Liver (tissue), 9 donors: ENCODE measurements around the gene ECM1. TPM values are rescaled to one million over a fixed set of nuclear protein-coding genes. Genes with fewer than 3 reads are reported as not detected.

Experiments
- DNase-seq: peaks from one replicate; pipeline ENCODE4 v3.0.0-alpha.2; 2017; ENCODE audit warnings: low spot score
- H3K27ac ChIP-seq, 2 donors: one replicate each; pipeline ENCODE4 v1.7.0; 2013; ENCODE audit warnings: inconsistent platforms in 2 of 2, low read length in 2 of 2, control low read depth in 1 of 2, low read depth in 1 of 2, mild to moderate bottlenecking in 1 of 2
- H3K27me3 ChIP-seq, 4 donors: one replicate each; pipeline versions ENCODE4 v1.6.1 to v1.7.0; 2013; ENCODE audit warnings: low read length in 3 of 4, inconsistent platforms in 1 of 4, mild to moderate bottlenecking in 1 of 4, moderate library complexity in 1 of 4; ENCODE audit not compliant: control insufficient read depth in 4 of 4, insufficient read depth in 4 of 4
- H3K36me3 ChIP-seq, 4 donors: one replicate each; pipeline versions ENCODE4 v1.6.1 to v1.7.0; 2013; ENCODE audit warnings: low read length in 3 of 4, mild to moderate bottlenecking in 3 of 4, low read depth in 1 of 4, moderate library complexity in 1 of 4; ENCODE audit not compliant: control insufficient read depth in 4 of 4, insufficient read depth in 3 of 4
- H3K4me1 ChIP-seq, 4 donors: one replicate each; pipeline versions ENCODE4 v1.6.1 to v1.7.0; 2013; ENCODE audit warnings: low read length in 3 of 4, mild to moderate bottlenecking in 3 of 4, moderate library complexity in 1 of 4; ENCODE audit not compliant: control insufficient read depth in 4 of 4, insufficient read depth in 4 of 4
- H3K4me3 ChIP-seq, 3 donors: one replicate each; pipeline versions ENCODE4 v1.6.1 to v1.7.0; 2013; ENCODE audit warnings: low read length in 3 of 3, control low read depth in 1 of 3, low read depth in 1 of 3, mild to moderate bottlenecking in 1 of 3
- H3K9ac ChIP-seq, 2 donors: one replicate each; pipeline ENCODE4 v1.7.0; 2013; ENCODE audit warnings: low read length in 2 of 2, mild to moderate bottlenecking in 2 of 2, moderate library complexity in 2 of 2, control low read depth in 1 of 2, low read depth in 1 of 2
- H3K9me3 ChIP-seq, 4 donors: one replicate each; pipeline versions ENCODE4 v1.6.1 to v1.7.0; 2013; ENCODE audit warnings: low read length in 3 of 4; ENCODE audit not compliant: control insufficient read depth in 4 of 4
- EGR1 ChIP-seq, 2 donors: IDR thresholded peaks; 2 replicates each; pipeline ENCODE4 v1.6.1; 2016 to 2018; ENCODE audit warnings: antibody characterized with exemption in 2 of 2, low read depth in 2 of 2
- FOXA2 ChIP-seq: IDR thresholded peaks from 2 replicates; pipeline ENCODE4 v1.6.1; 2016; ENCODE audit warnings: antibody characterized with exemption
- GABPA ChIP-seq, 2 donors: IDR thresholded peaks in 1 of 2; conservative IDR thresholded peaks in 1 of 2; 2 replicates each; pipeline ENCODE4 v1.6.1; 2016; ENCODE audit warnings: antibody characterized with exemption in 2 of 2, mild to moderate bottlenecking in 1 of 2, moderate library complexity in 1 of 2
- HNF4A ChIP-seq, 2 donors: conservative IDR thresholded peaks; 2 replicates each; pipeline ENCODE4 v1.6.1; 2016; ENCODE audit warnings: antibody characterized with exemption in 2 of 2, mild to moderate bottlenecking in 2 of 2
- HNF4G ChIP-seq: IDR thresholded peaks from 2 replicates; pipeline ENCODE4 v1.6.1; 2016; ENCODE audit warnings: antibody characterized with exemption
- JUND ChIP-seq, 2 donors: IDR thresholded peaks; 2 replicates each; pipeline ENCODE4 v1.6.1; 2016; ENCODE audit warnings: antibody characterized with exemption in 2 of 2
- RAD21 ChIP-seq, 2 donors: IDR thresholded peaks; 2 replicates each; pipeline ENCODE4 v1.6.1; 2016; ENCODE audit warnings: antibody characterized with exemption in 2 of 2, mild to moderate bottlenecking in 2 of 2
- RXRA ChIP-seq, 2 donors: IDR thresholded peaks; 2 replicates each; pipeline ENCODE4 v1.6.1; 2017 to 2018; ENCODE audit warnings: antibody characterized with exemption in 2 of 2, mild to moderate bottlenecking in 1 of 2
- SP1 ChIP-seq: IDR thresholded peaks from 2 replicates; pipeline ENCODE4 v1.6.1; 2018; ENCODE audit warnings: antibody characterized with exemption, mild to moderate bottlenecking
- TAF1 ChIP-seq: conservative IDR thresholded peaks from 2 replicates; pipeline ENCODE4 v1.6.1; 2016; ENCODE audit warnings: antibody characterized with exemption, mild to moderate bottlenecking
- WGBS: extraction: QIAGEN DNeasy Blood & Tissue Kit; methylation state at CpG from one replicate; pipeline ENCODE4 v1.1.7; 2013; 5-methylcytosine and 5-hydroxymethylcytosine counted together
- polyA plus RNA-seq, 2 donors: library from polyadenylated mRNA; stranded (reverse) in 1 of 2; unstranded in 1 of 2; fragments of 200-250 nt in 1 of 2; fragments of >200 nt in 1 of 2; fragmentation: Nextera tagmentation in 1 of 2; extraction: Ambion mirVana in 1 of 2; gene quantifications; one replicate each; pipeline versions ENCODE4 v1.2.1 to v1.2.3, GENCODE V29; 2013 to 2015
- total RNA-seq, 2 donors: library from RNA; depleted of rRNA; stranded (reverse); fragments of >200 nt; gene quantifications; one replicate each; pipeline ENCODE4 v1.2.3, GENCODE V29; 2014
- TF ChIP-seq, protein P1 (sequence below): fragments of 150-350 bp; IDR thresholded peaks from 2 replicates; pipeline ENCODE4 v1.5.1; 2017; ENCODE audit warnings: improper control_type of control experiment, low read depth, low read length; ENCODE audit not compliant: missing input control
- TF ChIP-seq, protein P2 (sequence below): IDR thresholded peaks from 2 replicates; pipeline ENCODE4 v1.6.1; 2016; ENCODE audit warnings: antibody characterized with exemption
- TF ChIP-seq, protein P3 (sequence below): IDR thresholded peaks from 2 replicates; pipeline ENCODE4 v1.6.1; 2016; ENCODE audit warnings: antibody characterized with exemption
- TF ChIP-seq, protein P4 (sequence below): IDR thresholded peaks from 2 replicates; pipeline ENCODE4 v1.6.1; 2016; ENCODE audit warnings: antibody characterized with exemption, mild to moderate bottlenecking
- donor health status: healthy.
- donor health status: healthy.
- donor health status: healthy.
- donor health status: healthy.
- donor health status: healthy.

Gene ECM1
- total and polyA plus RNA-seq, 4 donors: 5.1 to 22.5 (median 12.6) TPM

DNA sequence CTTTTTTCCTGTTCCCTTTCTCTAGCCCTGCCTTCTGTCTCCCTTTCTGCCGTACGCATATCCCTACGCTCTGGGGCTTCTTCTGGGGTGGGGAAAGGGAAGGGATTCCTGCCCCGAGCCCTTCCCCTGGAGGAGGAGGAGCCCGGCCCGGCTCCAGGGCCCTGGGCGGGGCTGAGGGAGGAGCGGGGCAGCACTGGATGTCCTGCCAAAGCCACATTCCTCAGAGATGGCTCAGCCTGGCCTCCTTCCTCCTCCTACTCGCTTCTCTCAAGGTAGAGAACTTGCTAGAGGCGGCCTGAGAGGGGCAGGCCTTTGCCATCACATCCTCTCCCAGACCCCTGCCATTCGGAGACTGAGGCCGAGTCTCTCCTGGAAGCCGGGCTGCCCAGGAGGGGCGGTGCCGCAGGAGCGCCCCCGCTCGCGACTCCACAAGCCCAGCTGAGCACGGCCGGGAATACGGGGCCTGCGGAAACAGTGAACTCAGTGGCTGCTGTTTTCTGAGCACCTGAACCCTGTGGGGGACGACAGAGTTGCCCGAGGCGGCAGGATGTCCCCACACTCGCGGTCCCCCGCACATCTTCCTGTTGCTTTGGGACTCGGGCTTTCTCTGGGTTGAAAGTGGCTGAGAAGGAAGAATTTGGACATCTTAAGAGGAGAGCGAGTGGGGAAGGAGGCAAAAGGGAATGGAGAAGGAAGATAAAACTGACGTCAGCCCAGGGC is 53.5 kb downstream of the ECM1 start (continued):
- peak; percentile 20 for TF ChIP-seq HNF4G

DNA sequence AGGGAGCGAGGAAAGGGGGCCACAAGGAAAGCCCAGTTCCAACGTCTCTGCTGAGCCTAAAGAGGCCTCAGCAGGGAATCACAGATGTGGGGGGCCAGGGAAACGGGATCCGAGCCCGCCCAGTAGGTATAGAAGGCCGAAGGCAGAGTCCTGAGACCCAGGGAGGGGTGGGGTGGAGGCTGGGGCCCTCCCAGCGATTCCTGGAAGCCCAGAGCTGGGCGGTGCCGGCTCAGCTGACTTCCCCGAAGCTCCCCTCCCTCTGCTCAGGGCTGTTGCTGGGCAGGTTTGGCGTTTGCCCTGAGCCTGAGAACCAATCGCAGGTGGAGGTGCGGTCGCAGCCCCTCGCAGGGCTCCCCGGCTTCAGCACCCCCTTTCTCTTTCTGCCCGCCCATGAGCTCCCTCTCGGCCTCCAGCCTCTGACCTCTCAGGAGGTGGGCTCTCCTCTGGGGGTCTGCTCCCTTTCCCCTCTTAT is 54.1 kb downstream of the ECM1 start:
- DNase-seq: peak; percentile 89
- WGBS: under 1% methylated on average over 18 of the region's 18 CpGs

More for the DNA sequence above, 54.1 kb downstream of the ECM1 start:
- no peaks in the 10 kb centered on the region for H3K9me3 ChIP-seq
- TF ChIP-seq GABPA (IDR thresholded peaks at IDR 0.05 in 1 of 2, conservative IDR thresholded peaks at IDR 0.05 in 1 of 2) (no peak), HNF4G (peak; percentile 32), HNF4A (conservative IDR thresholded peaks at IDR 0.05) (peak; percentile 39 to 45), TAF1 (no peak), EGR1 (IDR thresholded peaks at IDR 0.05; ENCODE audit: low read depth in 2 of 2) (peak in 1 of 2 donors; percentile 4), RAD21 (IDR thresholded peaks at IDR 0.05) (no peak), RXRA (IDR thresholded peaks at IDR 0.05) (peak; percentile 50 to 65), SP1 (peak; percentile 88), JUND (IDR thresholded peaks at IDR 0.05) (peak; percentile 6 to 19), FOXA2 (no peak)
- TF ChIP-seq, protein P1, sequence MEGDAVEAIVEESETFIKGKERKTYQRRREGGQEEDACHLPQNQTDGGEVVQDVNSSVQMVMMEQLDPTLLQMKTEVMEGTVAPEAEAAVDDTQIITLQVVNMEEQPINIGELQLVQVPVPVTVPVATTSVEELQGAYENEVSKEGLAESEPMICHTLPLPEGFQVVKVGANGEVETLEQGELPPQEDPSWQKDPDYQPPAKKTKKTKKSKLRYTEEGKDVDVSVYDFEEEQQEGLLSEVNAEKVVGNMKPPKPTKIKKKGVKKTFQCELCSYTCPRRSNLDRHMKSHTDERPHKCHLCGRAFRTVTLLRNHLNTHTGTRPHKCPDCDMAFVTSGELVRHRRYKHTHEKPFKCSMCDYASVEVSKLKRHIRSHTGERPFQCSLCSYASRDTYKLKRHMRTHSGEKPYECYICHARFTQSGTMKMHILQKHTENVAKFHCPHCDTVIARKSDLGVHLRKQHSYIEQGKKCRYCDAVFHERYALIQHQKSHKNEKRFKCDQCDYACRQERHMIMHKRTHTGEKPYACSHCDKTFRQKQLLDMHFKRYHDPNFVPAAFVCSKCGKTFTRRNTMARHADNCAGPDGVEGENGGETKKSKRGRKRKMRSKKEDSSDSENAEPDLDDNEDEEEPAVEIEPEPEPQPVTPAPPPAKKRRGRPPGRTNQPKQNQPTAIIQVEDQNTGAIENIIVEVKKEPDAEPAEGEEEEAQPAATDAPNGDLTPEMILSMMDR: no peak
- TF ChIP-seq, protein P2, sequence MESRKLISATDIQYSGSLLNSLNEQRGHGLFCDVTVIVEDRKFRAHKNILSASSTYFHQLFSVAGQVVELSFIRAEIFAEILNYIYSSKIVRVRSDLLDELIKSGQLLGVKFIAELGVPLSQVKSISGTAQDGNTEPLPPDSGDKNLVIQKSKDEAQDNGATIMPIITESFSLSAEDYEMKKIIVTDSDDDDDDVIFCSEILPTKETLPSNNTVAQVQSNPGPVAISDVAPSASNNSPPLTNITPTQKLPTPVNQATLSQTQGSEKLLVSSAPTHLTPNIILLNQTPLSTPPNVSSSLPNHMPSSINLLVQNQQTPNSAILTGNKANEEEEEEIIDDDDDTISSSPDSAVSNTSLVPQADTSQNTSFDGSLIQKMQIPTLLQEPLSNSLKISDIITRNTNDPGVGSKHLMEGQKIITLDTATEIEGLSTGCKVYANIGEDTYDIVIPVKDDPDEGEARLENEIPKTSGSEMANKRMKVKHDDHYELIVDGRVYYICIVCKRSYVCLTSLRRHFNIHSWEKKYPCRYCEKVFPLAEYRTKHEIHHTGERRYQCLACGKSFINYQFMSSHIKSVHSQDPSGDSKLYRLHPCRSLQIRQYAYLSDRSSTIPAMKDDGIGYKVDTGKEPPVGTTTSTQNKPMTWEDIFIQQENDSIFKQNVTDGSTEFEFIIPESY: no peak
- TF ChIP-seq, protein P3, sequence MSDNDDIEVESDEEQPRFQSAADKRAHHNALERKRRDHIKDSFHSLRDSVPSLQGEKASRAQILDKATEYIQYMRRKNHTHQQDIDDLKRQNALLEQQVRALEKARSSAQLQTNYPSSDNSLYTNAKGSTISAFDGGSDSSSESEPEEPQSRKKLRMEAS: no peak
- TF ChIP-seq, protein P4, sequence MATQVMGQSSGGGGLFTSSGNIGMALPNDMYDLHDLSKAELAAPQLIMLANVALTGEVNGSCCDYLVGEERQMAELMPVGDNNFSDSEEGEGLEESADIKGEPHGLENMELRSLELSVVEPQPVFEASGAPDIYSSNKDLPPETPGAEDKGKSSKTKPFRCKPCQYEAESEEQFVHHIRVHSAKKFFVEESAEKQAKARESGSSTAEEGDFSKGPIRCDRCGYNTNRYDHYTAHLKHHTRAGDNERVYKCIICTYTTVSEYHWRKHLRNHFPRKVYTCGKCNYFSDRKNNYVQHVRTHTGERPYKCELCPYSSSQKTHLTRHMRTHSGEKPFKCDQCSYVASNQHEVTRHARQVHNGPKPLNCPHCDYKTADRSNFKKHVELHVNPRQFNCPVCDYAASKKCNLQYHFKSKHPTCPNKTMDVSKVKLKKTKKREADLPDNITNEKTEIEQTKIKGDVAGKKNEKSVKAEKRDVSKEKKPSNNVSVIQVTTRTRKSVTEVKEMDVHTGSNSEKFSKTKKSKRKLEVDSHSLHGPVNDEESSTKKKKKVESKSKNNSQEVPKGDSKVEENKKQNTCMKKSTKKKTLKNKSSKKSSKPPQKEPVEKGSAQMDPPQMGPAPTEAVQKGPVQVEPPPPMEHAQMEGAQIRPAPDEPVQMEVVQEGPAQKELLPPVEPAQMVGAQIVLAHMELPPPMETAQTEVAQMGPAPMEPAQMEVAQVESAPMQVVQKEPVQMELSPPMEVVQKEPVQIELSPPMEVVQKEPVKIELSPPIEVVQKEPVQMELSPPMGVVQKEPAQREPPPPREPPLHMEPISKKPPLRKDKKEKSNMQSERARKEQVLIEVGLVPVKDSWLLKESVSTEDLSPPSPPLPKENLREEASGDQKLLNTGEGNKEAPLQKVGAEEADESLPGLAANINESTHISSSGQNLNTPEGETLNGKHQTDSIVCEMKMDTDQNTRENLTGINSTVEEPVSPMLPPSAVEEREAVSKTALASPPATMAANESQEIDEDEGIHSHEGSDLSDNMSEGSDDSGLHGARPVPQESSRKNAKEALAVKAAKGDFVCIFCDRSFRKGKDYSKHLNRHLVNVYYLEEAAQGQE: no peak
- no peaks in the 10 kb centered on the region for H3K36me3 ChIP-seq
- H3K27me3 ChIP-seq: no peaks in the 10 kb centered on the region
- peak overlapping the region; percentile 82 to 92 for H3K9ac ChIP-seq
- peak overlapping the region; percentile 36 to 81 (median 67) for H3K4me3 ChIP-seq
- H3K27ac ChIP-seq: peak overlapping the region; percentile 93 to 100
- peaks cover 16 to 64% (median 49%) of the 10 kb centered on the region in 4 donors for H3K4me1 ChIP-seq
